NCI-H774 (cell line): ENCODE measurements around the gene POLA2.

Experiments used
- DNase-seq: peaks from one replicate; lab custom pipeline; 2025; lab: John Stamatoyannopoulos, UW

The POLA2 gene

DNA sequence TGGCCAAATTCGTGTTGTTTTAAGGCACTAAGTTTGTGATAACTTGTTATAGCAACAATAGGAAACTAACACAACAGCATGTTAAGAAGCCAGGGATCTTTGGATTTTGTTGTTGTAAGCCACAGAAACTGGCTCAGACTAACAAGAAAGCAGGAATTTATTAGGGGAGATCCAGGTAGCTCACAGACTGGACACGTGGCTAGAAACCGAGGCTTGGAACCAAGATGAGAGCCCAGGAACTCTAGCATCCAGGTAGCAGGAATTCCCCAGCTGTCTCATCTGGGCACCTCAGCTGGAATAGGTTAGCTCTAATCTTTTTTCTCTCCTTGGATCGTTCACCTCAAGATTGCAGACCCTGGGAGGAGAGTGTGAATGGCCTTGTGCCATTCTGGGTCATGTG, 24.9 kb downstream of the POLA2 start:
- no peak for DNase-seq

DNA sequence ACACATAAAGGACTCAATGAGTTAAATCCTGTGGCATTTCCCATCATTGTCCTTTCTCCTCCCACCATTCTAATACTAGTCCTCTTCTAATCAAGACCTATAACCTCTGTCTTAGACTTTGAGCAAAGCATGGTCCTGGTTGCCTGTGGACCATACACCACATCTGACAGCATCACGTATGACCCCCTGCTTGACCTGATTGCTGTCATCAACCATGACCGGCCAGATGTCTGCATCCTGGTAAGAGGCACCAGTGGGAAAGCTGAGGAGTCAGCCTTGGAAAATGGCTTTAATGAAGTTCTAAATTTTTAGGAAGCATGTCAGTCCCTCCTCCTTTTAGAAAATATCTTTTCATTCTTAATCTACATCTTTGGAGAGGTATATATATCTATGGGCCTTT, 25.8 kb downstream of the POLA2 start:
- DNase-seq: no peak

DNA sequence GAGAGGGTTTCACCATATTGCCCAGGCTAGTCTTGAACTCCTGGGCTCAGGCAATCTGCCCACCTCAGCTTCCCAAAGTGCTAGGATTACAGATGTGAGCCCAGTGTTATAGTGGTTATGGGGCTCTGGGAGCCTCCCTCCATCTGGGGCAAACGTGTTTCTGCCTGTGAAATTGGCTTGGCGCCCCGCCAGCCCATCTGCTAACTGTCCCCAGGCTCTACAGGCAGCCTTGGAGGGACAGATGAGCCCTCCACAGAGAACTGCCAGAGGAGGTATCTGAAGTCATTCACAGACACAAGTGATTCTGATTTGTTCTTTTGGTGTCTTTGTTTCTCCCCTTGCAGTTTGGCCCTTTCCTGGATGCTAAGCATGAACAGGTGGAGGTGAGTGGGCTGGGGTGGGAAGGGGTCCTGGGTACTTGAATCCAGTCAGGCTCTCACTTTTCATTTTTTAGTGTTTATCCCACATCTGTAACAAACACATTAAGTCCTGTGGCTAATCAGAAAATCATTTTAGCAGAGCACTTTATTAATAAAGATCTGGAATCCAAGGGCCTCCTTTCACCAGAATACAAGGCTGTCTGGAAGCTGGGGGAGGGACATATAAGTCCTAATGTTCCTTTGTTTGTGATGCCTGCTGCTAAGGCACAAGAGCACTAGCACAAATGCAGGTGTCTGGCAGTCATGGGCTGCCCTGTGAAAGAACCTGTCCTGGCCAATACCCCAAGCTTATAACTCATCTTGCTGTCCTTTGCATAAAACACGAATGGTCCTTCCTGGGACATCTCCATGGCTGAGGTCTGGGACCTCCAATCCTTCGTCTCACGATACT, 27.2 kb downstream of the POLA2 start:
- DNase-seq: no peak

DNA sequence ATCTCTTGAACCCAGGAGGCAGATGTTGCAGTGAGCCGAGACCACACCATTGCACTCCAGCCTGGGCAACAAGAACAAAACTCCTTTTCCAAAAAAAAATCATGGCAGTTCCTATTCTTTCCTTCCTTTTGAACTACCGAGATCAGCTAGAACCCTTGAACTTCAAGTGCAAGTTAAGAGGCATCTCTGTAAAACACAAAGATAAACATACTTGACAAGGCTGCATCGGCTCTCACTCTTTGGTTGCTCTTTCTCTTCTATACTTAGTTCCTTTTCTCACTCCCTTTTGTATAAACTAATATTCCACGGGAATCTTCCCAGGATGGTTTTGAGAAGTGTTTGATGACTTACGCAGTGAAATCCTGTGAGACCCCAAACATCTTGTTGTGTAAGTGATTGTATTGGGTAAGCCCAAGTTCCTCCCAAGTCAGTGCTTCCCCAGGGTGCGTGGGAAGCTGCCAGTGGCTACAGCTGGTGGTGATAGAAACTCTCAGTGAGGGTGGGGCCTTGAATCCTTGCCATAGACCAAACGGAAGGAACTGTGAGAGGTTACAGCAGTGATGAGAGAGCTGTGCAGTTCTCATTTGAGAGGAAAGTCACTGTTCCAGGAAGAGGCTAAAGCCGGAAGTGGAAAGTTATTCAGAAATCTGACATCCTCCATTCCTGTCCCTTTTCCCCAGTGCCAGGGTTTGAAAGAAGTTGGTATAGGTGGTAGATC, 28.8 kb downstream of the POLA2 start:
- DNase-seq: no peak

DNA sequence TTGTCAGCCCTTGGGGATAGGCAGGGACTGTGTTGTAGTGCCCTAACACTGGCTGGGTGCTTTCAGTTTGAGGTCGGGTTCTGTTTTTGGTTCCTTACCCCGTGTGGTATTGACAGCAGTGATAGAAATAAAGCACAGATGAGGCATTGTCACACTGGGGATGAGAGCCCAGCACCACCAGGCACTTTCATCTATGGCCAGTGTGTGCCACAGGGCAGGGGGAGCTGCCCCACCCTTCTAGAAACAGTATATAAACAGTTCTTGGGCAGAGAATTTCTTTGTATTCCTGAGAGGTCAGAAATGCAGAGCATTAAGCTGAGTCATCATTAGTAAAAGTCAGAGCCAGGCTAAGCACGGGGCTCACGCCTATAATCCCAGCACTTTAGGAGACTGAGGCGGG, 29.9 kb downstream of the POLA2 start:
- DNase-seq: no peak

DNA sequence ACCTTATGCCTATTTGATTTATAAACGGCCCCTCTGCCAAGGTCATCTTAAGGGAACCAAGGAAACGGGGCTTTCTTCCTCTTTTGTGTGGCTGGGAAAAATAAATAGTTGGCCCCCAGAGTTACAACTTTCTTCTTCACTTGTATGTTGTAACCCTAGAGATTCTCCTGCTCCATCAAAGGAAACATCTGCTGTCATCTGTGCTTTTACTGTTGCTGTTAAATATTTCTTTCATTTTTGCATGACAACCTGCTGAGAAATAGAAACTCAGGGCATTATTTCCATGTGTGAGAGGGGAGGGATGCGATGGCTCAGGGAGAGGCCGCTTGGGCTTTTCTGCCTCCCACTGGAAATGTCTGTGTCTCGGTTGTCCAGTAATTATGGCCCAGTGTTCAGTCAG, 31.1 kb downstream of the POLA2 start:
- DNase-seq: no peak

DNA sequence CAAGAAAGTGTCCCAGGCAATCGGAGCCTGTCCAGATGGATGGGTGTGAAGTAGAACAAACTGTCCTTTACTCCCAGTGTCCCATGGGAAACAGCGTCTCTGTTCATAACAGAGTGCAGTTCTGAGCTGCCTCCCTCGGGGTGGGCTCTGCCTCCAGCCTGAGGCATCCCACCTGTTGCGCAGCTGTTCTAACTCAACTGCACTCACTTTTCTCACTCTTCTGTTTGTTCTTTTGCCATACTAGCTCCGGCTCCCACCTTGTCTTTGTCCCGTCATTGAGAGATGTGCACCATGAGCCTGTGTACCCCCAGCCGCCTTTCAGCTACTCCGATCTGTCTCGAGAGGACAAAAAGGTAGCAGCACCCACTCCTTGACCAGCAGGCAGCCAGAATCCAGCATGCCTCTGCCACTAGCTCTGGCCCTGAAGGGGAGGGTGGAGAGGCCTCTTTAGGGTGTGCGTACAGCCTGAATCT, 32.2 kb downstream of the POLA2 start:
- no peak for DNase-seq

DNA sequence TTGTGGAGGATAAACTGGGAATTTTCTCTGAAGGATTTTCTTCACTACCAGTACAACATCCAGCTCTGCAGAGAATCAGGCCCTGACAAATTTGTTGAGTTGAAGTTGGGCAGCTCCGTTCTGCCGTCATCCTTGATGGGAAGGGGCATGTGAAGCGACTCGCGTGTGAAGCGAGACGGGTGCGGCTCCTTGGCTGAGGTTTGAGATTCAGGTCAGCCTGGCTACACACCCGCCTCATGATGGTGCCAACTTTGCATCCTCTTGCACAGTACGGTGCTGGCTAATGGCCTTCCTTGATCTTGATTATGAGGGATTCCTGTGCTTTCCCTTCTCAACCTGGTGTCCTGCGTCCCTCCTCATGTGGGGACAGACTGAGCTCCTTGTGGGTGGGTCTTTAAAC, 33.2 kb downstream of the POLA2 start:
- no peak for DNase-seq

DNA sequence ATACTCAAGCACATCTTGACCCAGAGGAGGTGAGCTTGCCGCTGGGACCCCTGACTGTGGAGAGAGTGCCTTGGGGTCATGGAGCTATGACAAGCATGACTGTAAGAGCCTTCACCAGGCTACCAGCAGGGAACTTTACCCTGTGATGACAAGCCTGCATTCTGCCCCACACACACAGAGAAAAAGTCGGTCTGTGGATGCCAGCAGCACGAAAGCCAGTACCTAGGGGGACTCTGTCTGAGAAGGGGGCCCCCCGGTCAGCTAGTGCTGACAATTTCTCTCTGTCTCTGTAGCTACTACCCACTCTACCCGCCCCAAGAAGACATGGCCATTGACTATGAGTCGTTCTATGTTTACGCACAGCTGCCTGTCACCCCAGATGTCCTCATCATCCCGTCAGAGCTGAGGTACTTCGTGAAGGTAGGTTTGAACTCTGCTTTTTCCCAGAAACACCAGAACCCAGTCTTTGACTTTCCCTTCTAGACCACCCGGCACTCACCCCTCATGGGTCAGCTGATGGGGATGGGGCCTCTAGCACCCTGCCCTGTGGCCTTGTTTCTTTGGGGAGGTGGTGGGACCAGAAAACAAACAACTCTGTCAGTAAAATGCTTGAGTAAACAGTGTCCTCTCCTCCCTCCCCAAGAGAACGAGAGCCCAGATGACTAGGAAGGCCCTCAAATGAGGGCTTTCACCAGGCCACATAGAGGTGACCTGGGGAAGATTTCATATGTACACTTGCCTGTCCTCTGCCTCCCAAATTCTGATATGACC, 34.0 kb downstream of the POLA2 start:
- DNase-seq: no peak

DNA sequence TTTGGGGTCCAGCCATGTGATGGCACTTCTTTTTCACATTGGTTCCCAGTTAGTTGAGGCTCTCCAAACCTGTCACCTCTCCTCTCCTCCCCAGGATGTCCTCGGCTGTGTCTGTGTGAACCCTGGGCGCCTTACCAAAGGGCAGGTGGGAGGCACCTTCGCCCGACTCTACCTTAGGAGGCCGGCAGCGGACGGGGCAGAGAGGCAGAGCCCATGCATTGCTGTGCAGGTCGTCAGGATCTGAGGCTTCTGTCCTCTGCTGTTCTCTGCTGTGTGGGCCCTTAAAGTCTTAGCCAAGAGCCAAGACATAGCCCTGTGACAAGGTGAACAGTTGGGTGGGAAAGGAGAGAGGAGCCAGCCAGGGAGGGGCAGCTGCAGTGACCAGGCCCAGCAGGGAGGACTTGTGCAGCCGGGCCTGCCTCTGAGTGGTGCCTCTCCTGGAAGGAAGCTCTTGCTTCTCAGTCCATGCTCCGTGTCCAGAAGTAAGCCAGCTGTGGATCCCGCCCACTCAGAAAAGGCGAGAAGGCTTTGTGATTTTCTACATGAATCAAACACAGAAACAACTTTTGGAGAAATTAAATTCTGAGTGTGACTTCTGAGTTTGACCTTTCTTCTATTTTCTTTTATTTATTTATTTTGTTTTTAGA, 35.4 kb downstream of the POLA2 start:
- DNase-seq: no peak

DNA sequence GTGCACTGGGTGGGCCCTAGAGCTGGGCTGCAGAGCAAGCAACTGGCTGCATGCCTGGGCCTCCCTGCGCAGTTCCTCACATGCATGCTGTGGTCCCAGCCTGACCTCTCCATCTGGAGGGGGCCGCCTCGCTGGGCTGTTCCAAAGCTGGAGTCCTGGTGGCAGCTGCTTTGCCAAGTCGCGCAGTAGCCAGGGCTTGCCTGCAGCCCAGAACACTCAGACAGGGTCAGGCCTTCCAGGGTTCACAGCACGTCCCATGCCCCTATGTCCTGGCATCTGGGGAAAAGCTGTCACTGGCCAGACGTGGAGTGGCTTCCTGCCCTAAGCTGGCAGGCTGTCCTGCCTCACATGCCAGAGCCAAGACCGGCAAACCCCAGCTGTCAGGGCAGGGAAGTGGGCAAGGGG, 36.4 kb downstream of the POLA2 start:
- DNase-seq: no peak

DNA sequence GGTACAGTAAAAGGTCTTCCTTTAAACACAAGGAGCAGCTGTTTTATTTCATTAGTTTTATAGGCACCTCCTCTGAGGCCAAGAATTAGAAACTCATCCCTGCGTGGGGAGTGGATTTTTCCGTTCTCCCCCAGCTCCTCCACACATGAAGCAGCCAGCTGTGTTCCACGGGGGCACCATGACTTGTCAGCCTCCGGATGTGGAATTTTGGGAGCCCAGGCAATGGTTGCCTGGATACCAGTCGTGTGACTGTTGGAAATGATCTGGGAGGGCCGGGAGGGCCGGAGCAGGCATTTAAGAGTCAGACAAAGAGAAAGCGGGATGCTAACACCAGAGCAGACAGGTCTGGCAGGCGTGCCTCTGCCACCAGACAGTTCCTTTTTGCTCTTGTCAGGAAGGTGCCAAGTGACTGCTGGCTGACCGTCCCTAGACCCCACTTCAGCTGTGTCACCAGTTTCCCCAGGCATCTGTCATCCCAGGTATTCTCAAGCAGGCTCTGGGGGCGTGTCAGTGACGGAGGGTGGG, 37.0 kb downstream of the POLA2 start:
- no peak for DNase-seq

DNA sequence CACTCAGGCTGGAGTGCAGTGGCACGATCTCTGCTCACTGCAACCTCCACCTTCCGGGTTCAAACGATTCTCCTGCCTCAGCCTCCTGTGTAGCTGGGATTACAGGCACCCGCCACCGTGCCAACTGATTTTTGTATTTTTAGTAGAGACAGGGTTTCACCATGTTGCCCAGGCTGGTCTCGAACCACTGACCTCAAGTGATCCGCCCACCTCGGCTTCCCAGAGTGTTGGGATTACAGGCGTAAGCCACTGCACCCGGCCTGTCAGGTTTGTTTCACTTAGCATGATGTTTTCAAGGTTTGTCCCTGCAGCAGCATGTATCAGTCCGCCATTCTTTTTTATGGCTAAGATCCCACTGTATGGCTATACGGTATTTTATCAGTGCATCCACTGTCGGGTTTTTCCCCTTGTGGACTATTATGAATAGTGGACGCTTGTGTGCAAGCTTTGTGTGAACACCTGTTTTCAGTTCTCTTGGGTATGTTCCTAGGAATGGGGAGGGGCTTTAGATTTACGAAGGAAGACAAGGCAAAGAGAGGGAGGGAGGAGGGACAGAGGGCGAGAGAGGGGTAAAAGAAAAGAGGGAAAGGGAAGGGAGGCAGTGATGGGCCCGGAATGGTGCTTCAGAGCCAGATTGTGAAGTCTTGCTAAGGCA, 39.0 kb downstream of the POLA2 start:
- DNase-seq: no peak

DNA sequence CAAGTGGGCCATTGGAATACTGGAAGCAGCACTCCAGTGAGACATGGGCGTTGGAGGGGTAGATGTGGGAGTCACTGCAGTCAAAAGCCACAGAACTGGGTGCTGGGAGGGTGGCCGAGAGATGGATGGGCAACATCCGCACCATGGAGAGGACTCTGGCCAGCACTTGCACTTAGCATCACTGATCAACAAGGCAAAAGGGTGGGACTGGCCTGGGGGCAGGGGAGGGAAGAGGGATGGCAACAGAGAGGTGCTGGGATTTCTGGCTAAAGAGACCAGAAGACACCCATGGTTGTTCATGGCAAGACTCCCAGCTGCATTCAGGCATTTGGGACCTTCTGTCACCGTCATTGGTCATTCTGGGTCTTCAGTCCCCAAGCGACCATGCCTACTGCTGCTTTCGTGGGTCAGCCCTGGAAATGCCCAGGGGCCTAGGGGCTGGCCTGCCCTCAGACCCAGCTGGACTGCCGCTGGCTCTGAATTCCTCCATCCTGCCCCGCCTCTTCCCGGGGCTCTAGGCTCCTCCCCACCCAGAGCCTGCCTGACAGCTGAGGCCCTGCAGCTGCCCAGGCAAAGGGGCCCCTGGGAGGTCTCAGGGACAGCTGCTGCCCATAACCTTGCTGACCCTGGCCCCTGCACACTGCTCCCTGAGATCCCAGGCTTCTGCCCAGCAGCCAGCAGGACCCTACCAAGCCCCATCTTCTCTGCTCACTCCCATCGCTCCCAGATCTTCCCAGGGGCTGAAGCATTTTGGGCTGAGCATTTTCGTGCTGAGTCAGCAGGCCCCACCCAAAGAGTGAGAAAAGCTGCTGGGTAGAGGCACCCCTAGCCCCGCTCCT, 39.9 kb downstream of the POLA2 start:
- DNase-seq: no peak

DNA sequence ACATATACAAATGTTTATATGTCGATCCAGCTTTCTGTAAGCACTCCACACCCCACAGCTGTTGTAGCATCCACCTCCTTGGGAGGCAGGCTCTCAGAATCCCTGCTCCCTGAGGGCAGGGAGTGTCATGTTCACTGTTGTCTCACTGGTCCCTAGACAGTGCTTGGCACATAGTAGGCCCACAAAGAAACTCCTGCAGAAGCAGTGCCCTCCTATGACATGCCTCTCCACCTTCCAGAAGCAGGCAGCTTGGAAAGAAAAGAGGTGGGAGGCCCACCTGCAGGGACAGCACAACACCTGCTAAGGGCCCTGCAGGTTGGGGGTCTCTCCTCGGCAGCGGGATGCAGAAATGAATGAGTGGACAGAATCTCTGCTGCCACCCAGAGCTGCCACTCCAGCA, 41.8 kb downstream of the POLA2 start:
- no peak for DNase-seq

DNA sequence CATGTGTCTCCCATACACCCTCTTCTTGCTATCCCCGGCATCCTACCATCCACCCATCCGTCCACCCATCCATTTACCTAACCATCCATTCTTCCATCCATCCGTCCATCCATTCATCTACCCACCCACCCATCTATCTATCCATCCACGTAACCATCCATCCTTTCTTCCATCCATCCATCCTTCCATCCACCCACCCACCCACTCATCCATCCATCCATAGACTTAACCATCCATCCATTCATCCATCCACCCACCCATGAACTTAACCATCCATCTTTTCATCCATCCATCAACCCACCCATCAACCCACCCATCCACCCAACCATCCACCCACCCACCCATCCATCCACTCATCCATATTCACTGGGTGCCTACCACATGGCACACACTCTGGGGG, 42.3 kb downstream of the POLA2 start:
- no peak for DNase-seq

DNA sequence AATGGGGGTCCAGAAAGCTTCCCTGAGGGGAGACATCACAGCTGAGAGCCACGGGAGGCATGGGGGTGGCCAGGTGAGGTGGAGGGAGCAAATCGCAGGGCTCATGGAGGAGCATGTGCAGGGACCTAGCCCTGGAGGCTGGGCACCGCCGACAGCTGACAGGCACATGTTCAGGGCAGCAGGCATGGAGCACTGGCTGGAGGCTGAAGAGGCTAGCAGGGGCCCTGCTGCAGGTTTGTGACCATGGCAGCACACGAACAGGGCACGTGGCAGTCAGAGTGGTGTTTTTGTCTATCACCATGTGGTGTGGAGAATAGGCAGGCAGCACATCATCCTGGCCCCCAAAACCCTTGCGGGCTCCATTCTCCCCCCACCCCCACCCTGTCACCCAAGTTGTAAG, 42.9 kb downstream of the POLA2 start:
- DNase-seq: no peak

DNA sequence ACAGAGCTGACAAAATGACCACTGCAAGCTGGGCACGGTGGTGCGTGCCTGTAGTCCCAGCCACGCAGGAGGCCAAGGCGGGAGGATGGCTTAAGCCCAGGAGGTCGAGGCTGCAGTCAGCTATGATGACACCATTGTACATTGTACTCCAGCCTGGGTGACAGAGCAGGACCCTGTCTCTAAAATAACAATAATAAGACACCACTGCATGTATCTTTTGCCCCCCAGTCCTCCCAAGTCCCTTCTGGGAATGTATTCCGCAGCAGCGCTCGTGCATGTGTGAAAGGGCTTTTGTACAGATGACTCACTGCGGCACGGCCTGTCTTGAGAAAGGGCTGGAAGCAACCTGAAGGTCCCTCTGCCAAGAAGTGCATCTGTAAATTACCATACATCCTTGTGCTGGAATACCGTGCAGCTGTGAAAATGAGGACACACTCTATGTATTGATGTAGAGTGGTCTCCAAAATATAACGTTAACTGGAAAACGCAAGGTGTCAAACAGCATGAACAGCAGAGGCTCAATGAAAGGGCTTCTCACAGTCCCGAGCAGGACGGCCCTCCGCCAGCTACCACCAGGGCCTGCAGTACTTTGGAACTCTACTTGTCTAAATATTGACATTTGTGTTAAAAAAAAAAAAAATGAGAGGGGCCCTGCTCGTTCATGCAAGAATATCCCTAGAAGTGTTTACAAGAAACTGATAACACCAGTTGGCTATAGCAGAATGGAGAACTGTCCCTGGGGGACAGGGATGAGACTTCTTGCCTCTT, 43.9 kb downstream of the POLA2 start:
- DNase-seq: no peak

DNA sequence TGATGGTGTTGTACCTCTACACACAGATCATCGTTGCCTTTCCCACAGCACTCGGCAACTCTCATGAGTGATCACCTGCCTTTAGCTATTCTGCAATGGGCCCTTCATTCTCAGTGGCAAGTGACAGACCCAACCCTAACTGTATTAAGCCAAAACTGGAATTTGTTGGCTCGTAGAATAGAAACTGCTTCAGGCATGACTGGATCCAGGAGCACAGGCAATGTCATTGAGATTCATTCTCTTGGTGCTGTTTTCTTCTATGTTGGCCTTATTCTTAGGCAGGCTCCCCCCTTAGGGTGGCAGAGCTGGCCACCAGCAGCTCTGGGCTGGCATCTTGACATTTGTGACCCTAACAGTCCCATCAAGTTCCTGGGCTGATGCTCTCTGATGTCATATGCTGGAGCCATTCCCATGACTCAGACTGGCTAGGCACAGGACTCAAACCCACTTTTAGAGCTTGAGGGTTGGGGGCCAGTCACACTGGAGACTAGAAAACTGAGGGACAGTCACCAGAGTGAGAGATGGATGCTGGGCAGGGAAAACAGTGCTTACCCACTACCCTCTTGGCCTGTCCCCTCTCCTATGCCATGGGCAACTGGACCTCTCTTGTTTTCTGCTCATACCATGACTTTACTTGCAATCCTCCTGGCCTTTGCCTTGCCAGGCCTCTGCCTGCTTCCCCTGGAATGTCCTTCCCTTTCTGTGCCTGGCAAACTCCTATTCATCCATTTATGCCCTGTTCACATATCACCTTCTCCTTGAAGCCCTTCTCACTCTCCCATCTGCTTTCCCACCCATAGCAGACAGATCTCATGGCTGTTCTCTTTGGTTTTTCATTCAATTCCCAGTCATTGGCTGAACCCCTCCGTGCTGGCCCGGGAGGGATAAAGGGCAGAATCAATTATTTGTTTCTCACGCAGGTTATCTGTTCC, 45.8 kb downstream of the POLA2 start:
- DNase-seq: no peak
